HG03565 (cell line): ENCODE measurements around the gene TRIM33.

Experiments
- ATAC-seq: cut with Tn5 transposase; IDR thresholded peaks from one replicate; pipeline ENCODE4 v1.9.1; 2021; ENCODE audit warnings: mild to moderate bottlenecking, moderate library complexity; ENCODE audit not compliant: unreplicated experiment

Gene TRIM33

DNA sequence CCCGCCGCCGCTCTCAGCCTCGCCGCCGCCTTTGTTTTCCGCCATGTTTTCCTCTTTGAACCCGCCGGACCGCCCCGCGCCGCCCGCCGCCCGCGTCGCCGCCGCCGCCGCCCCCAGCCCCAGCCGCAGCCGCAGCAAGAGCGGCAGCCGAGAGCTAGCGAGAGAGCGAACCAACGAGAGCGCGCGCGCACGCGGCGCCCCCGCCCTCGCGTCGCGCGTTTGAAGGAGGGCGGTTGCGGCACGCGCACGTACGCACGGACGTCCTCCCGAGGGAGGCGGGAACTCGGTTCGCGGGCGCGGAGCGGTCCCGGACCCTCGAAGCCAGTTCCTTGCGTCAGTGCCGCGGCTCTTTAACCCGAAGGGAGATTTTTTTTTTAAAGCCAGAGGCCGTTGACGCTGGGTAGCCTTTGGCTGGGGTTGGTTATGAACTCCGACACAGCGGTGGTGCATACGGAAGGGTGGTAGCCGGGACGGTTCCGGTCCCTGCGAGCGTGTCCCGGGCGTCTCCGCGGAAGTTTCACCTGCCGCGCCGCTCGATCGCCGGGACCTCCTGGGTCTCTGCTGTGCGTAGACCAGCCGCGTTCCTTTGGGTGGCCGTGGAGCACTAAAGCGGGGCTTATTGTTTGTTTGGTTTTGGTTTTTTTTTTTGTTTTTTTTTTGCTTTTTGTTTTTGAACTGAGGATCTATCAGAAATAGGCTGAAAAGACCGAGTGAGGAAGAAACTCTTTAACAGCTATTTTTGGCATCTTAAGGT is at the start of gene TRIM33:
Gene TRIM33 (minus strand): TSS at position 172 of the 754 bp plus-strand sequence. CDS start 127 bp downstream, at position 45.
- peak; percentile 68 for ATAC-seq

DNA sequence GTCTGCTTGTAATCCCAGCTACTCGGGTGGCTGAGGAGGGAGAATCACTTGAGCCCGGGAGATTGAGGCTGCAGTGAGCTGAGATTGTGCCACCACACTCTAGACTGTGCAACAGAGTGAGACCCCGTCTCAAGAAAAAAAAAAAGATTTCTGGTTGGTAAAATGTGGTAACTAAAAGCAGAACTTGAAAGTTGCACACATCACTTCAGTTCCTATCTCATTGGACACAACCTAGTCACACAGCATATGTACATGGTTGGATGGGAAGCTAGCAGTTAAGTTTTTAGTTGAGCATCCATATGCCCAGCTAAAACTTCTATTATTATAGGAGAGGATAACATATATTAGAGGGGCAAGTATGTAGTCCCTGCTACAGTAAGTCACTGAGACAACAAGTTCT is 48.4 kb upstream of the TRIM33 start:
- no peak for ATAC-seq

DNA sequence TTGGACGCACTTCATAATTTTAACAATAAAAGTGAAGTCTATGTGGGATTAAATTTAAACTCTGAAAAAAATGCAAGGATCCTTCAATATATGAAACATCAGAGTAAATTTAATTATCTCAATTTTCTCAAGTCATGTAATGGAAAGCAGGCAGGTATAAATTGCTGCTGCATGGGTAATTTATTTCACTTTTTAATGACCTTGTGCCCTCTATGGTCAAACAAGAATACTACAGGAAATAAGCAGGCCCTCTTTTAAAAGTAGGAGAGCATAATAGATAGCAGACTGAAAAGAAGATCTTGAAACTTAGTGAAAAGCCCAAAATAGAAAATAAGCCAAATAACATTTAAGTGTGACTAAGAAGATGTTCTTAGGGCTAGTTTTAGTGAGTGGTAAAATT is 47.5 kb upstream of the TRIM33 start:
- ATAC-seq: peak; percentile 48

DNA sequence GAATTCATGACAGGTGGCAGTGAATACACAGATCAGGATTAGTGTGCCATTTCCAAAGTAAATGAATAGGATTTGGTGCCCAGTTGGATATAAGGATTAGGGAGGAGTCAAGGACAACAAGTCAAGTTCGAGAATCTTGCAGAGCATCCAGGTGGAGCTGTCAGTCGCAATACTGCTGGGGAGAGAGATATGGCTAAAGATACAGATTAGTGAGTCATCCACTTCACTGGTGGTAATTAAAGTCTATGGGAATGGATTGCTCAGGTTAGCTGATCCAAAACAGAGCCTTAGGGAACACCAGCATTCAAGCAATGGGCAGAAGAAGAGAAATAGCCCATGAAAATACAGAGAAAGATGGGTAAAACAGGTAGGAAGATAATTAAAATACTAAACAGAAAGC is 43.6 kb upstream of the TRIM33 start:
- no peak for ATAC-seq

DNA sequence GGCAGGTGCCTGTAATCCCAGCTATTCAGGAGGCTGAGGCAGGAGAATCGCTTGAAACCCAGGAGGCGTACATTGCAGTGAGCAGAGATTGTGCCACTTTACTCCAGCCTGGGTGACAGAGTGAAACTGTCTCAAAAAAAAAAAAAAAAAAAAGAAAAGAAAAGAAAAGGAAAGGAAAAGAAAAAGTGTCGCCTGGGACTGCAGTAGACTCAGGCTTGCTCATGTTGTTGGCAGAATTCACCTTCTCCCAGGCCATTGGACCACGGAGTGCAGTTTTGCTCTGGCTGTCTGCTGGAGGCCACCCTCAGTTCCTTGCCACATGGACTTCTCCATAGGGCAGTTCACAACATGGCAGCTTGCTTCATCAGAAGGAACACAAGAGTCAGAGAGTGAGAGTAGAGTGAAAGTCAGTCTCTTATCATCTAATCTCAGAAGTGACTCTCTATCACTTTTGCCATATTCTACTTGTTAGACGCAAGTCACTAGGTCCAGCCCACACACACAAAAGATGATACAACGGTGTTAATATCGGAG is 41.2 kb upstream of the TRIM33 start:
- no peak for ATAC-seq

DNA sequence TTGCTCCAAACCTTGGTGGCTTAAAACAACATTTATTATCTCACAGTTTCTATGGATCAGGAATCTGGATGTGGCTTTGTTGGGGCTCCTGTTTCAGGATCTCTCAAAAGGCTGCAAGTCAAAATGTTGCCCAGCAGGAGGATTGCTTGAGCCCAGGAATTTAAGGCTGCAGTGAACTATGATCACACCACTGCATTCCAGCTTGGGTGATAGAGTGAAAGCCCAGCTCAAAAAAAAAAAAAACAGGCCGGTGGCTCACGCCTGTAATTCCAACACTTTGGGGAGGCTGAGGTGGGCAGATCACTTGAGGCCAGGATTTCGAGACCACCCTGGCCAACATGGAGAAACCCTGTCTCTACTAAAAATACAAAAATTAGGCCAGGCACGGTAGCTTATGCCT is 40.4 kb upstream of the TRIM33 start:
- no peak for ATAC-seq

DNA sequence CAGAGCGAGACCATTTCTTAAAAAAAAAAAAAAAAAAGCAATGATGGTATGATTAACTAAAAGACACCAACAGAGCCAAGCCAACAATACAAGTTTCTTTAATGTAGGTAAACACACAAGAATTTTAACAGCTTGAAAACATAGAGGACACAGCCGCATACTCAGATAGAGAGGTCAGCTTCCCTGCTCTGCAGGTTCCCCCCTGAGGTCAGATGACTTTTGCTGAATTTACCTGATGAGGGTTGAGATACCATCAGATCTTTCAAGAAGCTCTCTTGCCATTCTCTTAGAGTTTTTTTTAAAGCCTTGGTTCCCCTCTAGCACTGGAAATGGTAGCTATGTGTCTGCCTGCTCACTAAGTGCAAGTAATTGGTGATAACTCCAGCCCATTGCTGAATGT is 39.3 kb upstream of the TRIM33 start:
- ATAC-seq: no peak

DNA sequence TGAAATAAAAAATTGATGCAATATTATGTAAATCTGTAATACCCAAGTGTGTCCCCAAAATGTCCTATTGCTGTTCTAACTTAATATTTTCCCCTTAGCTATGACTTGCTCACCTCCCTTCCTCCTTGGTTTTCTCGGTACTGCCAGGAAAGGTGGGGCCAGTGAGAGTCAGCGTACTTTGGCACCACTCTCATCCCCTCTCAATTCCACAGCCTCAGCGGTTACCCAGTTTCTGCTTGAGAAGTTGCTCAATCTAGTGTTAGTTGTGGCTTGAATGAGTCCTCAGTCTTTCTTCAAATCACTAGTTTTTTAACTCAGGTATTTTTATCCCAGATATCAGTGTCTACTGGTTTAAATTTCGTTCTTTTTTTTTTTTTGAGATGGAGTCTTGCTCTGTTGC is 38.1 kb upstream of the TRIM33 start:
- ATAC-seq: no peak

DNA sequence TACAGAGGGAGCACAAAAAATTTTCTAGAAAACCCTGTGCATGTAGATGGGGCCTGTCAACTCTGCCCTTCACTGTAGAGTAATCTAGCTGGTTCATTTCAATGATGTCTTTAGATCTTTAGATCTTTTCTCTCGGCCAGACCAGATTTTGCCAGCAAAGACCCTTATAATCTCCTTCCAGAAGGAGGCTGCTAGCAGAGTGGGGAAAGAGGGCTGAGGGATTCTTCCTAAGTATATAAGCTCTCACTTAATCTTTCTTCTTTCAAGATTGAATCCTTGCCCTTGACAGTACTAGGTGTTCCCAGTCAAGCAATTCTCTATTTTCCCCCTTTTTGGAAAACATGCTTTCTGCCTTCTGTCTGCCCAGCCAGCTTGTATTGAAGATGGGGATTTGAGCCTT is 36.1 kb upstream of the TRIM33 start:
- no peak for ATAC-seq

DNA sequence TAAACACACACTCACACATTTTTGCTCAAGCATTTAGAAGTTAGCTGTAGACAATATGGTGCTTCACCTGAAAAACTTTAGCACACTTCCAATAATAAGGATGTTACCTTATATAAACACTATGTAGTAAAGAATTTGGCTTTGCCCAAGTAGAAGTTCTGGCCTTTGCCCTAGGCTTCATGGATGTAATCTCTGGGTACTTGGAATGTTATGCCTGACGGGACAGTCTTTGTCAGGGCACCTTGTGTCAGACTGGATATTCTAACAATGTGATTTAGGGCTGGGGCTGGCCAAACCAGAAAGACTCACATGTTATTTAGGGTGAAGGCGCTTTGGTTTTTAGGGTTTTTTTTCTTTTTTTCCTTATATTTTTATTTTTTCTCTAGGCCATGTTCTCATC is 34.8 kb upstream of the TRIM33 start:
- ATAC-seq: no peak

DNA sequence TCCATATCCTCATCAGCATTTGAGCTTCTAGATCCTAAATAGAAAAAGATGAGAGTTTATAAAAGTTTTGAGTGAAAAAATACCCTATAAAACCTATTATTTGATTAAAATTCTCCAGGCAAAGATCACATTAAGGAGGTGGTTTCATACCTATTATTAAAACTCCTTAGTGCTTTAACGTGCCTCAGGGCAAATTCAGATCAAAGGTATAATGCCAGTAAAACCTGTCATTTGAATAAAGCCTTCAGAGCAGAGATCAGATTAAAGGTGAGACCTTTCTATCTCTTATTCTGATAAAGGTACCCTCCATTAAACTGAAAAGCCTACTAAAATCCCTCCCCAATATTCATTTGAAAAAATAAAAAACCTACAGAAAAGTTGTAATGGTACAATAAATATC is 34.3 kb upstream of the TRIM33 start:
- ATAC-seq: no peak

DNA sequence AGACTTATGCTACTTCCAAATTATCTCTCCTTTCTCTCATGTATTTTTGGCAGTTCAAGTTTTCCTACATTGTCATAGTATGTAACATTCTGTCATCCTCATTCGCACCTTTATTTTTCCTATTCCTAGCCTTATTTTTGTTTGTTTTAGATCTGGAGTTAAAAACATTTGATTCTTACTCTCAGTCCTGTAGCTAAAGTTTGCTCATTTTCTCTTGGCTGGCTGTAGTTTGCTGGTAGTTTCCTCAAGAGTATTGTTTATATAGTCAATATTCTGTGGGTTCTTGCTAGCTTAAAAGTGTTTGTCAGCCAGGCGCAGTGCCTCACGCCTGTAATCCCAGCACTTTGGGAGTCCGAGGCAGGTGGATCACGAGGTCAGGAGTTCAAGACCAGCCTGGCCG is 29.8 kb upstream of the TRIM33 start:
- no peak for ATAC-seq

DNA sequence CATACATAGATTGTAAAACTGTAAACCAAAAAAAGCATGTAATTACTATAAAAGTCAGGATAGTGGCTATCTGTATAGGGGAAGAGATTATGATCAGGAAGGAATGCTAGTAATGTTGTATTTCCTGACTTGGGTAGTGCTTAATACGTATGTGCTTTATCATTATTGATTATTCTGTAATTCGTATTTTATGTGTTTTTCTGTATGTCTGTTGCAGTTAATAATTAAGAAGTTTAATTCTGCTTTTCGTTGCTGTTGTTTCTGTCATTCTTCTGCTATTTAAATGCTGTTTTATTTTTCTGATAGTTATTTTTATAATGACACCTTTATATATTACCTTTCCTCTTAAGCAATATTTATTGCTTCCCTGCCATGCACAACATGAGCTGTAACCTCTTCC is 29.3 kb upstream of the TRIM33 start:
- ATAC-seq: no peak

DNA sequence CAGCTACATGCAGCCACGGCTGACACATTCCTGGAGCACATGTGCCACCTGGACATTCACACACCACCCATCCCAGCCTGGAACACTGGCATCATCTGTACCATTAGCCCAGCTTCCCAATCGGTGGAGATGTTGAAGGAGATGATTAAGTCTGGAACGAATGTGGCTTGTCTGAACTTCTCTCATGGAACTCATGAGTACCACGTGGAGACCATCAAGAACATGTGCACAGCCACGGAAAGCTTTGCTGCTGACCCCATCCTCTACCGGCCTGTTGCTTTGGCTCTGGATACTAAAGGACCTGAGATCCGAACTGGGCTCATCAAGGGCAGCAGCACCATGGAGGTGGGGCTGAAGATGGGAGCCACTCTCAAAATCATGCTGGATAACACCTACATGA is 25.0 kb upstream of the TRIM33 start:
- ATAC-seq: no peak

DNA sequence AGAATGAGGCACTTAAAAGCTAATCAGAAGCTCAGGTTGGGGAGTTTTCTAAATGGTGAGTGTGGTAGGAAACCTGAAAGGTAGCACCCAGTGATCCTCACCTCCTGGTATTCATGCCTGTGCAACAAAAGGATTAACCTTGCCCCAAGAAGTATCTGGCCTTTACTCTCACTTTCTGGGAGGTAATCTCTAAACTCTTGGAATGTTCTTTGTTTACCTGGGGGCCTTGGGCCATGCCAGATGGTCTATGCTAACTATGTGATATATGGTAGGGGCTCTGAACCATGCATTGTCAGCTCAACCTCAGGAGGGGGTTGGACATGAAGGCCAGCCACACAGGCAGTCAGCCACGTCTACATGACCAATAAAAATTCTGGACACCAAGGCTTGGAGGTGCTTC is 24.4 kb upstream of the TRIM33 start:
- no peak for ATAC-seq

DNA sequence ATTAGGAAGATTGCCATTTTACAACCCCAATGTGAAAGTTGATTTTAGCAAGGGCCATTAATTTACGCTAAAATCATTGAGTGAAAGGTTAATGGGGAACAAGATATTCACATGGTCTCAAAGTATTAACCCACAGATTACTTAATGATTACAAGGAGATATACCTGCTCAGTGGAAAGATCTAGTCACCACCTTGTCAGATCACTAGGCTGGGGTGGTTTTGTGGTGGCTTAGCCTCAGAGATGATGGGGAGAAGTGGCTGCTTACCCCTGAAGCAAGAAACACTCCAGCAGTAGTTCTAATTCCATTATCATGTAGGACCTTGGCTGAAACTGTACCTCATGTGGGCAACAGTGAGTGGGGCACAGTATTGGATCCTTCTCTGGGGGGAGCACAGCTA is 20.1 kb upstream of the TRIM33 start:
- no peak for ATAC-seq

DNA sequence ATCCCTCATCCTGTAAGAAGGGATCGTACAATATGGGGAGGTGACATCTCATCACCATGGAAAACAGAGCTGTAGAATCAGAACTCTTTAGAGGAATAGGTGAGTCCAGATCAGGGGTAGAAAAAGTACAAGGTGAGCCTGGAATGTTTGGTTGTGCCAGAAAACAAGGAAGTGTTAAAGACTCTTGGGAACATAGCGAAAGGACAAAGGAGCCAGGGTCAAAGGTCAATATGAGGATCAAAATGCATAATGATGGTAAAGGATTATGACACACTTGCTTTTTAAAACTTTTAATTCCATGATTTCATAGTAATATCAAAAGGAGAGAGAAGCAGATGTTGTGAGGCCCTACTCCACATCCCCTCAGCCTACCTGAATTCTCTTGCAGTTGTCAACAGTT is 19.2 kb upstream of the TRIM33 start:
- ATAC-seq: no peak

DNA sequence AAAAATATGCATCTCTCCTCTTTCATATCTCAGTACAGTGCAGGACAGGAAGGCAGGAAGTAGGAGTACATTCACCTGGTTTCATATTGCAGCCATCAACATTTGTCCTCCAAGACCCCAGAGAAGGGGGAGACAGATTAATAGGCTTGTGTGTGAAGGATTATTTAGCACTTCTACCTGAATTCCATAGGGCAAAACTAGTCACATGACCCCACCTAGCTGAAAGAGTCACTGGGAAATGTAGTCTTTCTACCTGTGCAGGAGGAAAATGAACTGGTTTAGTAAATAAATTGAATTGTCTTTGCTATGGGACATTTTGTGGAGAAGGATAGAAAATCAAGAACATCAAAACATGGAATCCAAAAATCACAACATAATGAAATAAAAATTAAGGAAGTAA is 13.9 kb upstream of the TRIM33 start:
- no peak for ATAC-seq

DNA sequence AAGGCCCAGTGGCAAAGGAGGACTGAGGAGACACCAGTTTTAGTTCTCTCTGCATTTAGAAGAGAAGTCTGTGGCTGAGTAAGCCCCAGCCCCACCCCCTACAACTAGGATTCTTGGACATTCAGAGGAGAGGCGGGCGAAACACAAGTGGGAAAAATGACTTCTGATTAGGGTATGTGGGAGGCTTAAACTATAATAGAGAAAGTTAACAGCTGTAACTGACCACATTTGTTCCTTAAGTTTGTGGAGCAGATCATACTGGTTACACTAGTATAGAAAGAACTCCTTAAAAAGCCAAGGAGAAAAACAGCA is 11.2 kb upstream of the TRIM33 start:
- ATAC-seq: no peak

DNA sequence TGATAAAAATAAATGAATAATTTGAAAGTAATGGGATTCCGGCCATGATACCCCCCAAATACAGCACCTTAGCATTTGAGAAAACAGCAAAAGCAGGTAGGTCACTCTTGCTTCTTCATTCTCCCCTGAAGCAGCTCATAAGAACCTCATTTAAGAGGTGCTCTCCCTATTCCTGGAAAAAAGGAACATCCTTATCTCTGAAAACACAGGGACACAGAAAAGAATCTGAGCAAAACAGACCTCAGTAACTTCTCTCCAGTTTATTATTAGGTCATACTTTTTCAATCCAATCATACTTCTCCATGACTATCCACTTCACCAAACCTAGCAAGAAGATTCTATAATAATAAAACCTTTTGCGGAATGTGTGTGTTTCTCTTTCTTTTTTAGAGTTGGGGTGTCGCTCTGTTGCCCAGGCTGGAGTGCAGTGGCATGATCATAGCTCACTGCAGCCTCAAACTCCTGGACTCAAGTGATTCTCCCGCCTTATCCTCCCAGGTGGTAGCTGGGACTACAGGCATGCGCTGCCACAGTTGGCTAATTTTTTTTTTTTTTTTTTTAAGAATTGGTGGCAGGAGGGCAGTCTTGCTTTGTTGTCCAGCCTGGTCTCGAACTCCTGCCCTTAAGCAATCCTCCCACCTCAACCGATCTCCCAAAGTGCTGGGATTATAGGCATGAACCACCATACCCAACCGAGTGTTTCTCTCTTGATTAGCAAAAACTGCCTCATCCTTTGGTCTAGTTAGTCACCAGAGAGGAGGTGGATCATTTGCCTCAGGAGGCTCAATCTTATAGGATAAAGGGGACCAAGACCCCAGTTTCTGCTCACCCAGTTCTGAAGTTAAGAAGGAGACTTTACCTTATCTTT is 10.6 kb upstream of the TRIM33 start:
- no peak for ATAC-seq

DNA sequence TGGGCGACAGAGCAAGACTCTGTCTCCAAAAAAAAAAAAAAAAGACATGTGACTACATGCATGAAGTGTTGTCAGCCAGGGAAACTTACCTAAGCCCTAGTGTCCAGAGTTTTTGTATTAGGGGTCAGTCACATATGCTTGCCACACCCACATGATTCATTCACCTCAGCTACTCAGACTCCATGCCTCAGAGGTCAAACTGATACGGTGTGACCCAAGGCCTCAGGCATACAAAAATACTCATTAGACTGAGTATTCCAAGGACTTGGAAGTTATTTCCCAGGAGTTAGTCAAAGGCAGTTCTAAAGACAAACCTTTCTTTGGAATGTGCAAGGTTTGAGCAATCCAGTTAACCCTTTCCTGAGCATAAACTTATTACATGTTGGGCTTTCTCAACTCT is 6.3 kb upstream of the TRIM33 start:
- ATAC-seq: no peak

DNA sequence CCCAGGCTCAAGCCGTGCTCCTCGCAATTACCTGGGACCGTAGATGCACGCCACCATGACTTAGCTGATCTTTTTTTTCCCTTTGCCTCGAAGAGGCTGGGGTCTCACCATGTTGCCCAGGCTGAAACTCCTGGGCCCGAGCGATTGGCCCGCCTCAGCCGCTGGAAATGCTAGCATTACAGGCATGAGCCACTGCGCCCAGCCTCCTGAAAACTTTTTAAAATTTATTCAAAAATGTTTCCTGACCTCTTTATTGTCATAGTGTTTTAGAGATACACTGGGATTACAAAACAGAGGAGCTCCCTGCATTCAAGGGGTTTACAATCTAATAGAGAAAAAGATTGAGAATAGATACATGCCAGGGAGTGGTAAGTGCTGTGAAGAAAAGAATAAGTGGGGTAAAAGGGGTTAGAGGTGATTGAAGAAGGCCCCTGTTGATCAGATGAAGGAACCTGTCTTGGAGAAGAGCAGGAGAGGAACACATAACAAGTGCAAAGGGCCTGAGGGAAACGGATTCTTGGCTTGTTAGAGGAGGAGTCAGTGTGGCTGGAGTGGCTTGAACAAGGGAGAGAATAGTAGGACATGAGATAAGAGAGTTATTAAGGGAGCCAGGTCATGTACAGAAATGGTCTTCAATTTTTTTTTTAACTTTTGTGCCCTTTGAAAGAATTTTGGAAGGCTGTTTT is 1.7 kb upstream of the TRIM33 start:
- no peak for ATAC-seq
